ENCODE data around the gene WDR45B. TPM values are rescaled to one million over a fixed set of nuclear protein-coding genes. Genes with fewer than 3 reads are reported as not detected.

WDR45B gene
- total RNA-seq, 2 experiments from 2014 or later: 49.8 to 54.3 TPM

DNA sequence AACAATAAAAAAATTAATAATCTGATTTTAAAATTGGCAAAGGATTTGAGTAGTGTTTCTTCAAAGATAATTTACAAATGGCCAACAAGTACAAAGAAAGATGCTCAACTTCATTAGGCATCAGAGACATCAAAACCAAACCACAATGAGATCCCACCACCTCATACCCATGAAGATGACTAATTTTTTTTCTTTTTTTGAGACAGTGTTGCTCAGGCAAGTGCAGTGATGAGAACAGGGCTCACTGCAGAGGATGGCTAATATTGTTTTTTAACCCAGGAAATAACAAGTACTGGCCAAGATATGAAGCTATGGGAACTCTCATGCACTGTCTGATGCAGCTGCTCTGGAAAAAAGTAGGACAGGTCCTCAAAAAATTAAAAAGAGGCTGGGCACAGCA, 14.9 kb downstream of the WDR45B start:
- ATAC-seq (ENCODE audit: poor library complexity): no peak
- no peak overlapping the region for H3K27ac ChIP-seq (ENCODE audit: low read depth in 1 of 2, low read length in 2 of 2)
- H3K4me1 ChIP-seq (ENCODE audit: insufficient read depth, low read length): peaks cover 3% of the 10 kb centered on the region
- H3K4me1 Mint-ChIP-seq (ENCODE audit: low read depth): peaks cover 7% of the 10 kb centered on the region
- H3K4me3 Mint-ChIP-seq: no peak overlapping the region
- H3K9me3 ChIP-seq (ENCODE audit: control insufficient read depth in 1 of 2, insufficient read depth in 1 of 2, low read length in 2 of 2): no peaks in the 10 kb centered on the region
- H3K36me3 Mint-ChIP-seq (ENCODE audit: low read depth): peaks cover 56% of the 10 kb centered on the region
- no peak for TF ChIP-seq CTCF (IDR thresholded peaks at IDR 0.05)
- no peak overlapping the region for H3K4me3 ChIP-seq (ENCODE audit: low read length)
- no peak for DNase-seq
- CTCF ChIA-PET: no interaction called here
- no peaks in the 10 kb centered on the region for H3K27me3 ChIP-seq (ENCODE audit: control insufficient read depth in 1 of 2, insufficient read depth in 2 of 2, low read length in 2 of 2)
- H3K27me3 Mint-ChIP-seq: no peaks in the 10 kb centered on the region
- H3K27ac Mint-ChIP-seq: no peak overlapping the region
- H3K36me3 ChIP-seq (ENCODE audit: insufficient read depth, low read length): peaks cover 45% of the 10 kb centered on the region
- no peaks in the 10 kb centered on the region for H3K9me3 Mint-ChIP-seq
- intact Hi-C loops (cut with DNase I, micrococcal nuclease): no loop called here
- POLR2A ChIA-PET: no interaction called here

DNA sequence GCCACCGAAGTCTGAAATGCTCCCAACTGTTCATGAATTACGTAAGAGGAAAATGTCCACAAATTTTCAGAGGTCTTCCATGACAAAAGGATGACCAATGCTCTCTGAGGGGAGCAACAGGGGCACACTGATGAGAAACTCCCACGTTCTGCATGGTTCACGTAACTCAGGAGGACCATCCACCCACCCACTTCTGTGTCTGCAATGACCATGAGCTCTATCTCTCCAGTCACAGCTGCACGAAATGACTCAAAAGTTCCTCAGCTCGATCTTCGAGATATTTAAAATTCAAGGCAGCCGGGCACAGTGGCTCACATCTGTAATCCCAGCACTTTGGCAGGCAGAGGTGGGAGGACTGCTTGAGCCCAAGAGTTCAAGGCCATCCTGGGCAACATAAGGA, 15.8 kb downstream of the WDR45B start:
- TF ChIP-seq CTCF (IDR thresholded peaks at IDR 0.05): no peak
- Histone ChIP-seq H3K4me3 (ENCODE audit: low read length) (no peak overlapping the region), H3K36me3 (ENCODE audit: insufficient read depth, low read length) (peaks cover 50% of the 10 kb centered on the region), H3K27ac (ENCODE audit: low read depth in 1 of 2, low read length in 2 of 2) (no peak overlapping the region), H3K9me3 (ENCODE audit: control insufficient read depth in 1 of 2, insufficient read depth in 1 of 2, low read length in 2 of 2) (no peaks in the 10 kb centered on the region), H3K27me3 (ENCODE audit: control insufficient read depth in 1 of 2, insufficient read depth in 2 of 2, low read length in 2 of 2) (no peaks in the 10 kb centered on the region), H3K4me1 (ENCODE audit: insufficient read depth, low read length) (peaks cover 3% of the 10 kb centered on the region)
- DNase-seq: no peak
- Mint-ChIP-seq H3K4me3 (no peak overlapping the region), H3K27me3 (no peaks in the 10 kb centered on the region), H3K9me3 (no peaks in the 10 kb centered on the region), H3K4me1 (ENCODE audit: low read depth) (peaks cover 7% of the 10 kb centered on the region), H3K27ac (no peak overlapping the region), H3K36me3 (ENCODE audit: low read depth) (peaks cover 63% of the 10 kb centered on the region)
- ChIA-PET POLR2A (no interaction called here), CTCF (no interaction called here)
- no peak for ATAC-seq (ENCODE audit: poor library complexity)
- intact Hi-C loops (cut with DNase I, micrococcal nuclease): no loop called here

DNA sequence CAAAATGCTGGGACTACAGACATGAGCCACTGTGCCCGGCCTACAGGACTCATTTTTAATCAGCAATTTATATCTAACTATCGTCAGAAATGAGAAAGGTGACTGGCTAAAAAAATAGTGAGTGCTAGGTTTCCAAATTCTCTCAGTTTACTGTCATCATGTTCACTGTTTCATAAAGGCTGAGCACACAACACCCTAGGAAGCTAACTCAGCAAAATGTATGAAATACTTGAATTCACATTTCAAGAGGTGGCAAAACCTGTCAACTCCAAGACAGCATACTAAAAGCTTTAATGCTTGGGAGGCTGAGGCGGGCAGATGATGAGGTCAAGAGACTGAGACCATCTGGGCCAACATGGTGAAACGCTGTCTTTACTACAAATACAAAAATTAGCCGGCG, 16.7 kb downstream of the WDR45B start:
- Mint-ChIP-seq H3K4me1 (ENCODE audit: low read depth) (peaks cover 7% of the 10 kb centered on the region), H3K9me3 (no peaks in the 10 kb centered on the region), H3K27me3 (no peaks in the 10 kb centered on the region), H3K36me3 (ENCODE audit: low read depth) (peaks cover 63% of the 10 kb centered on the region), H3K4me3 (no peak overlapping the region), H3K27ac (no peak overlapping the region)
- H3K4me1 ChIP-seq (ENCODE audit: insufficient read depth, low read length): no peaks in the 10 kb centered on the region
- no peak overlapping the region for H3K4me3 ChIP-seq (ENCODE audit: low read length)
- H3K9me3 ChIP-seq (ENCODE audit: control insufficient read depth in 1 of 2, insufficient read depth in 1 of 2, low read length in 2 of 2): no peaks in the 10 kb centered on the region
- H3K36me3 ChIP-seq (ENCODE audit: insufficient read depth, low read length): peaks cover 51% of the 10 kb centered on the region
- DNase-seq (no peak), ATAC-seq (ENCODE audit: poor library complexity) (no peak)
- ChIA-PET CTCF (no interaction called here), POLR2A (no interaction called here)
- H3K27me3 ChIP-seq (ENCODE audit: control insufficient read depth in 1 of 2, insufficient read depth in 2 of 2, low read length in 2 of 2): no peaks in the 10 kb centered on the region
- TF ChIP-seq CTCF (IDR thresholded peaks at IDR 0.05): no peak
- no peak overlapping the region for H3K27ac ChIP-seq (ENCODE audit: low read depth in 1 of 2, low read length in 2 of 2)
- intact Hi-C loops (cut with DNase I, micrococcal nuclease): no loop called here

Data from CD4-positive, alpha-beta T cell (primary cell).